DMS153 treated with DMSO at 0.1 percent for 48 hours (cell line): ENCODE results near the gene KLK13.

Experiments
- DNase-seq: peaks from one replicate; lab custom pipeline; 2025; ENCODE audit not compliant: unreplicated experiment; lab: John Stamatoyannopoulos, UW

The KLK13 gene, protein sequence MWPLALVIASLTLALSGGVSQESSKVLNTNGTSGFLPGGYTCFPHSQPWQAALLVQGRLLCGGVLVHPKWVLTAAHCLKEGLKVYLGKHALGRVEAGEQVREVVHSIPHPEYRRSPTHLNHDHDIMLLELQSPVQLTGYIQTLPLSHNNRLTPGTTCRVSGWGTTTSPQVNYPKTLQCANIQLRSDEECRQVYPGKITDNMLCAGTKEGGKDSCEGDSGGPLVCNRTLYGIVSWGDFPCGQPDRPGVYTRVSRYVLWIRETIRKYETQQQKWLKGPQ

DNA sequence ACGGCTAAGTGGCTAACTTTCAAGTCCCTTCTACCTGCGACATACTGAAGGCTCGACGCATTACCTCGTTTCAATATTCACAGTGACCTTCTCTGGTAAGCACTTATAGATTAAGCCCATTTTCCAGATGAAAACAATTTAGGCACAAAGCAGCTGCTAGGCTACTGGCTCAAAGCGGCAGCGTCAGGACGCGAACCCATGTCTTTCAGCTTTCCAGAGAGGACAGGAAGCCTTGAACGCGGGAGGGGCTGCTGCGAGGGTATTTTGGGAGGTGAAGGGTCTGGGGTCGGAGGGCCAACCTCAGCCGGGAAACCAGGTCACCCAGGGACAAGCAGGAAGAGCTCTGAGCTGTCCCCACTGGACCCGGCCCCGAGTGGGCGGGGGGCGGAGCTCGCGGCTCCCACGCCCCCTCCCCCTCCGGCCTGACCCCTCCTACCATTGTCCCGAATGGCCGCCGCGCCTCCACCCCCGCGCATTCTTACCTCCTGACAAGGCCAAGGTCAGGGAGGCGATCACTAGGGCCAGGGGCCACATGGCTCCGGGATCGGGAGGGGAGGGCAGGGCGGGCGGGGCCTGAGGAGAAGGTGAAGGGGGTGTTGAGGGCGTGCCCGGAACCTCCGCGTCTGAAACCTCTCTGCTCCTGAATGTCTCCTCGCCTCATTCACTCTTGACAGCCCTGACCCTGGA is at the start of gene KLK13:
Gene KLK13 (minus strand): TSS at position 559 of the 687 bp plus-strand sequence. CDS start 25 bp downstream, at position 534.
- DNase-seq: no peak

GRCh38 chr19:51114087-51114729 is 49.3 kb upstream of the KLK13 start:
- DNase-seq: no peak

GRCh38 chr19:51111606-51112005 is 46.7 kb upstream of the KLK13 start:
- no peak for DNase-seq

DNA sequence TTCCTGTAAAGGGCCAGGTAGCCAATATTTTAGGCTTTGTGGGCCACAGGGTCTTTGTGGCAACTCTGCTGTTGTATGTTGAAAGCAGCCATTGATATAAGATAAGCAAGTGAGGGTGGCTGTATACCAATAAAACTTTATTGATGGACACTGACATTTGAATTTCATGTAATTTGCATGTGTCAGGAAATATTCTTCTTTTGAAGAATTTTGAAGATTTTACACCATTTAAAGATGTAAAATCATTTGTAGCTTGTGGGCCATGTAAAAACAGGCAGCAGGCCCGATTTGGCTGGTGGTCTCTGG is 45.7 kb upstream of the KLK13 start:
- DNase-seq: no peak

- DNase-seq: no peak
These were observed 43.9 kb upstream of the KLK13 start for GRCh38 chr19:51108805-51109146.

GRCh38 chr19:51108066-51108804 is 43.3 kb upstream of the KLK13 start, which contains the start of gene CTU1:
CTU1 (minus strand) TSS chr19:51108409; CDS start chr19:51104569, 3,840 bp downstream.
- DNase-seq: peak; percentile 97

DNA sequence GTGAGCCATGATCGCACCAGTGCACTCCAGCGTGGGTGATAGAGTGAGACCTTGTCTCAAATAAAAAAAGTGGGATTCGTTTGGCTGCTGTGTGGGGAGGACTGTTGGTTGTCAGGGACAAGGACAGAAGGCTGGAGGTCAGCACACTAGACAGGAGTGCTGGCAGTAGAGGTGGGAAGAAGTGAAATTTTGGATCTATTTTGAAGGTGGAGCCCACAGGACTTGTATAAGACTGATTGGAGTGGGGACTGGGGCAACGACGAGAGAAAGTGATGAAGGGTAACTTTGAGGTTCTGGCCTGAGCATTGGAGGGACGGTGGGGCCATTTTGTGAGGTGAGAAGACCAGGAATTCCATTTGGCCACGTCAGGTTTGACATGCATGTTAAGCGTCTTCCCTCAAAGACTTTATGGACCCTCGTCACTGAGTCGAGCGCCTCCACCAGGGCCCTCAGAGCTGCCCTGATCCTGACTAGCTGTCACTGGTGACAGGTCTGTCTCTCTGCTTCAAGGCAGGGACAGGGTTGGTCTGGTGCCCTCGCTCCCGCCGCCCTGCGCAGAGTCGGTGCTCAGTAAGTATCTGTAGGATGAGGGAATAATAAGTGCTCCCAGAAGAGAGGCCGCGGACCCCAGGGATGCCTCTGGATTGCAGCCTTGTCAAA is 42.6 kb upstream of the KLK13 start:
- DNase-seq: no peak

- no peak for DNase-seq
These were observed 39.0 kb upstream of the KLK13 start for GRCh38 chr19:51103926-51104341.

DNA sequence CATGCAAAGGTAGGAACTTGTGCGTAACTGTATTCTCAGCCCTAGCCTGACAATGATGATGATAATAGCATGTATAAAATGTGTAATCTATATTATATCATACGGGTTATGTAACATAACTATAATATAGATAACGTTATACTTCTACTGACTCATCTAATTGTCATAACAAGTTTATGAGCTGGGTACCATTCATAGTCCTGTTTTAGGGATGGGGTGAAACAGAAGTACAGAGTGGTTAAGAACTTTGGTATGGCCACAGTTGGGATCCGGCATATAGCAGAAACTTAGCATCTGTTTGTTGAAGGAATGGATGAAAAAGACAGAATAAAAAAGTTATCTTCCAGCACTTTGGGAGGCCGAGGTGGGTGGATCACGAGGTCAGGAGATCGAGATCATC is 38.1 kb upstream of the KLK13 start:
- no peak for DNase-seq

DNA sequence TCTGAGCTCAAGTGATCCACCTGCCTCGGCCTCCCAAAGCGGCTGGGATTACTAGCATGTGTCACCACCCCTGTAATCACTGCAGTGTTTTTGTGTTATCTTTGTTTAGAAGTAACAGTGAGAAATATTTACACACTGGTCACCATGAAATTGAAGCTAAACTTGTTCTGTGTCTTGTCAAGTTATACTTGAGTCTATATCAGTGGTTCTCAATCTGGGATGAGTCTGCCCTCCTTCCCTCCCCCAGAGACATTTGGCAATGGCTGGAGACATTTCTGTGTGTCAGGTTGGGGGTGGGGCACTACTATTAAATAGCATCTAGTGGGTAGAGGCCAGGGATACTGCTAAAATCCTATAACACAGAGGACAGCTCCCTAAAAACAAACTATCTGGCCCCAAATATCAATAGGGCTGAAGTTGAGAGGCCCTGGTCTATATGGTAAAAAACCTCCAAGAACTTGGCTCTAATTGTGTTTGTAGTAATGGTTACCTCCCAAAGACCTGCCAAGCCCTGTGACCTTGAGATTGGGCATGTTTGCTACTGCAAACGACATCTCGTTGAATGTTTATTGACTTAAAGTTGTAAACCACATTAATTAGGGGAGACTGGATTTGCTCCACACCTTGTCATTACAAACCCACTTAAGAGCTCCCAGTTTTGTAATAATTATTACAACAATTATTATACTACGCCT is 36.4 kb upstream of the KLK13 start:
- no peak for DNase-seq

- no peak for DNase-seq
These were observed 35.7 kb upstream of the KLK13 start for GRCh38 chr19:51100601-51101000.

DNA sequence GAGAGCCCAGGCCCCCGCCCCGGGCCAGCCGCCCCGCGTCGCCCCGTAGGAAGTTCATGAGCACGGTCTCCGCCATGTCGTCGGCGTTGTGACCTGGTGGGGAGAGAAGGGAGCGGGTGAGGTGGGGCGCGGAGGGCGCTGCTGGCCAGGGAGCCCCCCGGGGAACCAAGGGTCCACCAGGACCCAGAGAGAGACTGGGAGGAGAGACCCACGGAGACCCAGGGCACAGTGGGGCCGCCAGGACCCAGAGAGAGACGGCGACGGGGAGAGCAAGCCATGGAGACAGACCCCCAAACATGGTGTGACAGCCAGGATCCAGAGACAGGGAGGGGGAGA is 34.1 kb upstream of the KLK13 start:
- no peak for DNase-seq

DNA sequence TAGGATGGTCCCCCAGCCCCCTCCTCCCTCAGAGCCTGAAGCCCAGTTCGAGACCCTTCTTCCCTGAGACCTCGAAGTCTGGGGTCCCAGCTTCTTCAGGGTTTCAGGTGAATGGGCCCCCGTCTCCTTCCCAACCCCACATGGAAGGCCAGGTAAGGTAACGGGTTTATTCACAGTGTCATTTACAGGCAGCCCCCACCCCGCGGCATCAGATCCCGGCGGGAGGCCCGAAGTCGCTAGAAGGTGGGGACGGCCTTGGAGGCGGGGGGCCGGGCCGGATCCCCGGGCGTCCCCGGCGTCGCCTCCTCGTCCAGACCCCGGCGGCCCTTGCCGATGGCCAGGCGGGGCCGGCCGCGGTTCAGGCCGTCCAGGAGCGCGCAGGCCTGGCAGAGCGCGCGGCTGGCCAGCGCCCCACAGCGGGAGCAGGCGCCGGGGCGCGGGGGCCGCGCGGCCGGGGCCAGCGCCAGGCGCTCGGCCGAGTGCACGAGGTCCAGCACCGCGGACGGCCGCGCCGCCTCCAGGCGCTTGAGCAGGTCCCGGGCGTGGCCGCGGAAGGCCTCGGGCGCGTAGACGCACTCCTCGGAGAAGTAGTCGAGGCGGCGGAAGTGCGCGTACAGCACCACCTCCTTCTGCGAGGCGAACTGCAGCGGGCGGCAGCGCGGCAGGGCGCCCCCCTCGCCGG is 33.6 kb upstream of the KLK13 start:
- no peak for DNase-seq

GRCh38 chr19:51097796-51098195 is 32.9 kb upstream of the KLK13 start:
- no peak for DNase-seq

GRCh38 chr19:51097166-51097738 is 32.4 kb upstream of the KLK13 start:
- peak; percentile 51 for DNase-seq

DNA sequence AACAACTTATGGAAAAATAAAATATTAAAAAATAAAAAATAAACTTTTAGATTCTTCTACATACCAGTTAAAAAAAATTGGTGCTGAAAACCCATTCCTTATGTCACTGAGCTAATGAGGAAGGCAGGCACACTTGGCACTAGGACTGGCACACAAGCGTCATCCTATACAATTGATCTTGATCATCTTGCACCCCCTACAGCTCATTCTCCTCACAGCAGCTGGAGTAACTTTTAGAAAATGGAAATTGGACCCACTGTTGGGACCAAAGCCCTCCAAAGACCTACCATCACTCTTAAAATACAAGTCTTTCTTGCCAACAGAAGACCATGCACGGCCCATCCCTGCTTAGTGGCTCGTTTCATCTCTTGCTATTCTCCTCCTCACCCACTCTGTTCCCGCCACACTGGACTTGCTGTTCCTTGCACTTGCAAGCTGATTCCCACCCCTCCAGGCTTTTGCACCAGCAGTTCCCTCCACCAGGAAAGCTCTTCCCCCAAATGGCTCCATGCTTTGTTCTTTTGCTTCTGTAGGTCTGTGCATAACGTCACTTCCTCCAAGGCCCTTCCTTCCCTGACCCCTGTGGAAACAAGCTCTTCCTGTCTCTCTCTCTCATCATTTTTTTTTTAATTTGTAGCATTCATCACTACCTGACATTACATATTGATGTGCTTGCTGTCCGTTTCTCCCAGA is 31.7 kb upstream of the KLK13 start:
- DNase-seq: no peak

DNA sequence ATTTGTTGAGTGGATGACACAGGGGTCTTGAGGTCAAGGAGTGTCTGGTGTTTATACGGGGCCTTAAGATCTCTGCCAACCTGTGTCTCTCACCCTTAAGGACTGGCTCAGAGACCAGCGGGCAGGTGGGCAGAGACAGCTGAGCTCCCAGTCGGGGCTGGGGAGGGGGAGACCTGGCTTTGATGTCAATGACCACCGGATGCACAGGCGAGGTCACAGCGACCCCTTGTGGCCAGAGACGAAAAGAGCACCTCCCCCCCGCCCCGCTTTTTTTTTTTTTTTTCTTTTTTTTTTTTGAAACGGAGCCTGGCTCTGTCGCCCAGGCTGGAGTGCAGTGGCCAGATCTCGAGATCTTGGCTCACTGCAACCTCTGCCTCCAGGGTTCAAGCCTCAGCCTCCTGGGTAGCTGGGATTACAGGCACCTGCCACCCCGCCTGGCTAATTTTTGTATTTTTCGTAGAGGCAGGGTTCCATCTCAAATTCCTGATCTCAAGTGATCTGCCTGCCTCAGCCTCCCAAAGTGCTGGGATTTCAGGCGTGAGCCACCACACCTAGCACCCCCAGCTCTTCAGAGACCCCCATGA is 29.9 kb upstream of the KLK13 start:
- DNase-seq: peak; percentile 47

DNA sequence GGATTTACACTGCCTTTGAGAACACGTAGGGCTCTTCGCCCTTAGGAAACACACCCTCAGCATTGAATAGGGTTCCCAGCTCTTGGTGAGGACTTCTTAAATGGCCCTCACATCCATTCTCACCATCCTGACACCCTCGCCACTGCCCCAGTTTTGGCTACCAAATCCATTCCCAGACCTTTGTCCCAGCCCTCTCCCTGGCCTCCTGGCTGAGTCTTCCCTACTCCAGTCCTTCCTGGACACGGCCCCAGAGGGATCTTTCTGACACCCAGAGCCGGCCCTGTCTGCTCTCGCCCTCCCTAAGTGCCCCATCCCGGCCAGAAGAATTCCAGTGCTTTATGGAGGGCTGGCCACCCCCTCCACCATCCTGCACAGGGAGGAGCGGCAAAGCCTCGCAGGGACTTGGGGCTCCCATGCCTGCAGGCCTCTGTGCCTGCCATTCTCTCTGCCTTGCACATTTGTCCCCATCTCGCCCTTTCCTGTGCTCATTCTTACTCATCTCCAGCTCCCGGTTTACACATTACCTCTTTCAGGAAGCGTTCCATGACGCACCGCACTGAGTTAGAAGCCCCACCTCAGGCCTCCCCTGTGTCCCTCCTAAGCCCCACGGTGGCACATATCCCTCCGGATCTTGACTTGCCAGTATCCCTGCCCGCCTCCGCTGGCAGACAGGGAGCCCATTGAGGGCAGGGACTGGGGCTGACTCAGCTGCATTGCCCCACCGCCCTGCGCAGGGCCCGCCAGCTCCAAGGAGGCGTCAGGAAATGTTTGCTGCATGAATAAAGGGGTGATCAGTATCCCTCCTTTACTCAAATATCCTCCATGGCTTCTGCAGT is 28.8 kb upstream of the KLK13 start:
- DNase-seq: no peak
